Activated T-cell treated with anti-CD3 and anti-CD28 coated beads, Interleukin-2, amount 50 U/mL, for 72 hours (primary cell): ENCODE results near the gene VEZF1. TPM values are rescaled to one million over a fixed set of nuclear protein-coding genes. Genes with fewer than 3 reads are reported as not detected.

Experiments
- ATAC-seq, 2 donors: fragments of 150-1000 bp; cut with Tn5 transposase; replicated peaks in 1 of 2; 2 replicates each; pipeline ENCODE4 v1.10.0; 2021; ENCODE audit warnings: moderate library complexity in 2 of 2, mild to moderate bottlenecking in 1 of 2
- DNase-seq, 2 donors: peaks; one replicate each; pipeline ENCODE4 v3.0.0; 2021 to 2022; ENCODE audit warnings: mixed read lengths in 1 of 2
- H3K27ac Mint-ChIP-seq: one replicate; pipeline ENCODE4 v1.8.0; 2022; ENCODE audit warnings: mild to moderate bottlenecking, moderate library complexity, mixed read lengths
- H3K27me3 Mint-ChIP-seq: one replicate; pipeline ENCODE4 v1.8.0; 2022; ENCODE audit warnings: low read depth, mixed read lengths
- H3K36me3 Mint-ChIP-seq, 2 donors: one replicate each; pipeline ENCODE4 v1.8.0; 2022; ENCODE audit warnings: mixed read lengths in 2 of 2, mild to moderate bottlenecking in 1 of 2; ENCODE audit not compliant: insufficient read depth in 2 of 2
- H3K4me1 Mint-ChIP-seq: one replicate; pipeline ENCODE4 v1.8.0; 2022; ENCODE audit warnings: low read depth, mixed read lengths
- H3K4me3 Mint-ChIP-seq, 2 donors: one replicate each; pipeline ENCODE4 v1.8.0; 2022; ENCODE audit warnings: mild to moderate bottlenecking in 2 of 2, mixed read lengths in 2 of 2, moderate library complexity in 2 of 2
- H3K9me3 Mint-ChIP-seq, 2 donors: one replicate each; pipeline ENCODE4 v1.8.0; 2022; ENCODE audit warnings: mixed read lengths in 2 of 2
- total RNA-seq, 2 donors: library from RNA; stranded (reverse); gene quantifications; one replicate each; pipeline ENCODE4 v1.2.3, GENCODE V29; 2022

The VEZF1 gene
- total RNA-seq, 2 donors from 2014 or later: 42.6 to 44.6 TPM

- Mint-ChIP-seq H3K27me3 (no peaks in the 10 kb centered on the region), H3K4me1 (peaks cover 59% of the 10 kb centered on the region), H3K27ac (peak overlapping the region; percentile 10), H3K36me3 (peaks cover 1 to 17% of the 10 kb centered on the region in 2 donors), H3K4me3 (no peak overlapping the region), H3K9me3 (no peaks in the 10 kb centered on the region)
- DNase-seq (no peak), ATAC-seq (no peak)
Observed at GRCh38 chr17:57993471-57994365, 5.7 kb upstream of the VEZF1 start.

DNA sequence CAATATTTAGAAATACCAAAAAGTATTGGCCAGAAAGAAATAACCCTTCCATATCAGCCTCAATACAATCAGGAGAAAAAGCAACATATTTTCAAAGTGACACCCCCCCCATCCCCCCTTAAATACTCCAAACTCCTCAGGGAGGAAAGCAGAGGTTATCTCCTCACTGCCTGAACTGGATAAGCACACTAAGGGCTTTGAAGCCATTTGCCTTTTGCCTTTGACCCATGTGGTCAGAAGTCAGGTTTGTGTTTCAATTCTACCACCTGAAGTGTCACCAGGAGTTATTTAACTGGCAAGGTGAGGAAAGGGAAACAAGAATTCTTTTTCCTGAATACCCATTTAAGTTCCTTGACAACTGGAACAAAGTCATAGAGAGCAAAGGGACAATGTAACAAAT, 3.5 kb upstream of the VEZF1 start:
- Mint-ChIP-seq H3K9me3 (no peaks in the 10 kb centered on the region), H3K27ac (peak overlapping the region; percentile 44), H3K36me3 (peaks cover 3 to 8% of the 10 kb centered on the region in 2 donors), H3K4me1 (peaks cover 48% of the 10 kb centered on the region), H3K4me3 (no peak overlapping the region), H3K27me3 (no peaks in the 10 kb centered on the region)
- DNase-seq (no peak), ATAC-seq (no peak)

DNA sequence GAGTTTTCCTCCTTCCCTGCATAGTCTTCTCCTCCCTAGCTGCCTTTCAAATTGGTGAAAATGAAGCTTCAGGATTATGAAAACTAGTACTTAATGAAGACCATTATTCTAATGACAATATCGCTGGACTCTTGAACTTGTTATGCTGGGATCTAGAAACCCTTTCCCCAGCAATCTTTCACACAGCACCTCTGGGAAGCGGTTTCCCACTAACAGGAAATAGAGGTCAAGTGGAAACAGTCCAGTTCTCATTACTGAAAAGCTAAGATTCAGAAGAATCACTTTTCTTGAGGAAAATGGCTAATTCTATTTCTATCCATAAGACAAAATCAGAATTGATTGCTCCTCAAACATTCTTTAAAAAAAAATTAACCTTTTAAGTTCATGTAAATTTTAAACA, 2.0 kb upstream of the VEZF1 start:
- ATAC-seq (no peak), DNase-seq (no peak)
- Mint-ChIP-seq H3K4me1 (peaks cover 48% of the 10 kb centered on the region), H3K27ac (no peak overlapping the region), H3K27me3 (no peaks in the 10 kb centered on the region), H3K9me3 (no peaks in the 10 kb centered on the region), H3K36me3 (peaks cover 3 to 4% of the 10 kb centered on the region in 2 donors), H3K4me3 (peak overlapping the region; percentile 2 to 84)

GRCh38 chr17:57988301-57989250, 522 bp upstream of the VEZF1 start:
- peak overlapping the region; percentile 84 to 94 for H3K4me3 Mint-ChIP-seq
- H3K27ac Mint-ChIP-seq: peak overlapping the region; percentile 89
- peaks cover 2 to 3% of the 10 kb centered on the region in 2 donors for H3K36me3 Mint-ChIP-seq
- ATAC-seq (peak; percentile 79), DNase-seq (peak in 1 of 2 donors; percentile 76)
- H3K9me3 Mint-ChIP-seq: no peaks in the 10 kb centered on the region
- H3K4me1 Mint-ChIP-seq: peaks cover 47% of the 10 kb centered on the region
- H3K27me3 Mint-ChIP-seq: no peaks in the 10 kb centered on the region

DNA sequence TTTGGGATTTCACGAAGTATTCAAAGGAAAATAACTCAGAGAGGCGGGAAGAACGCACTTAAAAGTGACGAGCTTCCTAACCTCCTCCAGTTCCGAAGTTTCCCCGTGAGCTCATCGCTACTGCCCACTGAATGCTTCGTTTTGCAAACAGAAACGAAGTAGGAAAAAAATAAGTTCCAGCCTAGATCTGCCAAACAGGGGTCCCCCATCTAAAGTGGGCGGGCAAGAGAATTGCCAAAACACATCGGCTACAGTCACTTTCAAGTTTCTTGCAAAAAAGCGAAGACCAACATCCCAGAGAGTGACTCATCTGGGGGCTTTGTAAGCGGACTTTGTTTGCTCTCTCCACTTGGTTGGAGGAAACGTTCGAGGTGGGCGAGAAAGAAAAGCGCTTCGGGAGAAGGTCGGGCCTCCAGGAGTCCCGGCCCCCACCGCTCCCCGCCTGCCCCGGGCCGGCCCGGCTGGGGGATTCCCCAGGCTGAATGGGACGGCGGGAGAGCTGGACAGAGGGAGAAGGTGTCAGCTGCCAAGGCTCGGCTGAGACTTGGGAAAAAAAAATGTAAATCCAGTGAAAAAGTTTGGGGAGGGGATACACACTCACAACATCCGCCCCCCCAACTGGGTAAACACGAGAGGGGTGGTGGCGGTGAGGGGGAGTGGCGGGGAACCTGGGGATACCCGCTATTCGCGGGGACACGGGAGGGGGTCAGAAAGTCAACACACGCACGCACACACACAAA, 1.0 kb downstream of the VEZF1 start:
- DNase-seq (peak; percentile 45 to 52), ATAC-seq (peak; percentile 12 to 25)
- Mint-ChIP-seq H3K4me1 (peaks cover 62% of the 10 kb centered on the region), H3K4me3 (peak overlapping the region; percentile 93 to 97), H3K9me3 (no peaks in the 10 kb centered on the region), H3K27me3 (no peaks in the 10 kb centered on the region), H3K36me3 (peaks cover 7 to 9% of the 10 kb centered on the region in 2 donors), H3K27ac (peak overlapping the region; percentile 96)

DNA sequence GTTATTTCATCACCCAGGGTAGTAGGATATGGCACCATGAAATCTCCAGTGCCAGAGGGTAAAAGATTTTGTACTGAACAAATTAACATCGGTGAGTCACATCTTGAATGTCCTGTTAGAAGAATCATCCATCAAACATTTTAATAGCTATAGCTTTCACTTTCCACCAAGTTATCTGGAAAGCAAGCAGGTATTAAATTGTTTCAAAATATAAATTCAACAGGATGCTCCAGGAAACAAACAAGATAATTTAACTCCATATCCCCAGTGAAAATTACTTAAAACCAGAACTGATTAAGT, 2.4 kb downstream of the VEZF1 start:
- Mint-ChIP-seq H3K36me3 (peaks cover 10 to 16% of the 10 kb centered on the region in 2 donors), H3K9me3 (no peaks in the 10 kb centered on the region), H3K4me3 (peak overlapping the region; percentile 3 to 12), H3K4me1 (peaks cover 75% of the 10 kb centered on the region), H3K27ac (peak overlapping the region; percentile 13), H3K27me3 (no peaks in the 10 kb centered on the region)
- DNase-seq (no peak), ATAC-seq (no peak)

DNA sequence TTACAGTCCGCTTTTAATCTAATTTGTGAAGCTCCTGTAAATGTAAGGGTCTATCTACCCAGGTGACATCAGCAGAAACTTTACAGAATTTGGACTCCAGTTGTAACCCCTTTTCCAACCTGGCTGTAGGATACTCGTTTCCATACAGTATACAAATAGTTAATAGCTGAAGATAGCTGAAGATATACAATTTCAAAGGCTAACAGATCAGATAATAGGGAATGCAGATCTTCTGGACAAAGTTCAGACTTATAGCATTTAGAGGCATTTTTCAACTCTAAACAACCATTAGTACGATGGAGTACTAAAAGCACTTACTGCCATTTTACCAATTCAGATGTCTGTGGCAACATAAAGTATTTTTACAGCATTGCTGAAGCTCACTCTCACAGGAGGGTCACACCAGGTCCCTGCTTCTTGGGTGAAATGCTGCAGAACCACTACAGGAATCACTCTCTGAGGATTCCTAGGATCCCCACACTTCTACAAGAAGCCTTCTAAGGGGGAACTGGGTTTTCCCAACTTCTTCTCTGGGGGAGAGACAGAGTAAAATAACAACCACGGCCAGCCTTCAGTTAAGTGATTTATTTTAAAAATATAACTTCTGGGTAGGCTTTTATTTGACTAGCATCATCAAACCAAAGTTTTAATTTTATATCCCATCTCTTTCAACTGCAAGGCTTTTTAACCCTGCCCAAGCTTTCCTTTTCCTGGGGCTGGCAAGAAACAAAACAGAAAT, 2.9 kb downstream of the VEZF1 start:
- Mint-ChIP-seq H3K36me3 (peaks cover 10 to 16% of the 10 kb centered on the region in 2 donors), H3K27ac (peak overlapping the region; percentile 13), H3K4me3 (peak overlapping the region; percentile 3 to 22), H3K27me3 (no peaks in the 10 kb centered on the region), H3K9me3 (no peaks in the 10 kb centered on the region), H3K4me1 (peaks cover 75% of the 10 kb centered on the region)
- ATAC-seq: no peak
- DNase-seq: no peak

DNA sequence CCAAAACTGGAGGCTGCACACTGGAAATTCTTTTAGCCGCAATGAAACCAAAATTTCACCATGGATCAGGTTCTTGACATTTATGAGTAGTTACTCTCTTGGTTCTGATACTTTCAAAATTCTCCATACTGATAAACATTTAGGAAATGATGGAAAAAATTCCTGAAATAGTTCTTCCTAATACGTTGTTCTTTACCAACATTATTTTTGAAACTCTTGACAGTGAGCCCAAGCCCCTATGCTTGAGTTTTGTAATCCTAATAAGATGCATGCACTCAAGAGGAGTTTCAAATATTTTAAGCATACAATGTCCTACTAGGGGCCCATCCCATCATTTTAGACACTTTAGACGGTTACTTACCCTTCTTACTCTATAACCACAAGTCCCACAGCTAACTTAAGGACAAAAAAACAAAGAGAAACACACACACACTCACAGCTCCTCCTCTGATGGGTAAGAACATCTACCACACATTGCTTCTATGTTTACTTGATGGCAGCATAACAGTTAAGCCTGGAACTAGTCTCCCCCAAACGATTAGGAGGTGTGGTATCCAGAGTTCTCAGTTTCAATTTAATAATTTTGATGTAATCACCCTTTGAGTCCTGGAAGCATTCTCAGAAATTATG, 3.7 kb downstream of the VEZF1 start:
- Mint-ChIP-seq H3K27me3 (no peaks in the 10 kb centered on the region), H3K4me1 (peaks cover 71% of the 10 kb centered on the region), H3K4me3 (peak overlapping the region in 1 of 2 donors; percentile 3), H3K9me3 (no peaks in the 10 kb centered on the region), H3K27ac (peak overlapping the region; percentile 13), H3K36me3 (peaks cover 12 to 16% of the 10 kb centered on the region in 2 donors)
- DNase-seq: no peak
- no peak for ATAC-seq

DNA sequence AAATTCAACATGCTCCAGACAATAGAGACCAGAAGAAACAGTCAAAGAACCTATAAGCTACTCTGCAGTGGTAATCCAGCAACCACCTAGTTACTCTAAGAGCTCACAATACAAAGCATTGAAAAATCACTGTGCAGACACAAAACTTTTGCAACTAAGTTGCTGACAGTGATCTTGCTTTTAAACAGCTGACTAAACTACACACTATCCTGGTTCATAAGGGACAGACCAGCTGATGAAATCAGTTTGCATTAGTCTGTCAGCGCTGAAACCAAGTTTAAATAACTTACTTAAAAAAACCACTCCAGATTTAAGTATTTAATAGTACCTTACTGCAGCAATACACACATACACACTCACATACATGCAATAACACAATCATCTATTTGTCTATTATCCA, 4.6 kb downstream of the VEZF1 start:
- no peaks in the 10 kb centered on the region for H3K9me3 Mint-ChIP-seq
- no peak overlapping the region for H3K27ac Mint-ChIP-seq
- no peak for DNase-seq
- no peaks in the 10 kb centered on the region for H3K27me3 Mint-ChIP-seq
- H3K4me1 Mint-ChIP-seq: peaks cover 62% of the 10 kb centered on the region
- H3K4me3 Mint-ChIP-seq: no peak overlapping the region
- peaks cover 9 to 20% of the 10 kb centered on the region in 2 donors for H3K36me3 Mint-ChIP-seq
- ATAC-seq: no peak

GRCh38 chr17:57982452-57983170, 5.4 kb downstream of the VEZF1 start:
- peaks cover 13 to 24% of the 10 kb centered on the region in 2 donors for H3K36me3 Mint-ChIP-seq
- no peak for DNase-seq
- H3K4me3 Mint-ChIP-seq: peak overlapping the region in 1 of 2 donors; percentile 10
- peaks cover 62% of the 10 kb centered on the region for H3K4me1 Mint-ChIP-seq
- no peak for ATAC-seq
- H3K9me3 Mint-ChIP-seq: no peaks in the 10 kb centered on the region
- peak overlapping the region; percentile 21 for H3K27ac Mint-ChIP-seq
- H3K27me3 Mint-ChIP-seq: no peaks in the 10 kb centered on the region

- DNase-seq (no peak), ATAC-seq (no peak)
- H3K36me3 Mint-ChIP-seq: peaks cover 16 to 36% of the 10 kb centered on the region in 2 donors
- H3K9me3 Mint-ChIP-seq: no peaks in the 10 kb centered on the region
- no peak overlapping the region for H3K4me3 Mint-ChIP-seq
- H3K4me1 Mint-ChIP-seq: peaks cover 47% of the 10 kb centered on the region
- H3K27ac Mint-ChIP-seq: no peak overlapping the region
- H3K27me3 Mint-ChIP-seq: no peaks in the 10 kb centered on the region
Observed at GRCh38 chr17:57980522-57980921, 7.5 kb downstream of the VEZF1 start.
